Thoracic aorta (tissue), 2 donors: ENCODE measurements around the gene CPB1. TPM values are rescaled to one million over a fixed set of nuclear protein-coding genes. Genes with fewer than 3 reads are reported as not detected.

Experiments used
- ATAC-seq: fragments of 150-250 bp; one replicate; pipeline ENCODE4 v1.8.0; 2017; ENCODE audit warnings: low read depth; ENCODE audit not compliant: insufficient number of reproducible peaks, low FRiP score
- DNase-seq: peaks from one replicate; pipeline ENCODE4 v3.0.0-alpha.2; 2020; ENCODE audit warnings: low spot score
- H3K27ac ChIP-seq, 2 donors: fragments of 200-600 bp; sonication (generic); 1 replicate in 1 of 2; 2 replicates in 1 of 2; pipeline ENCODE4 v1.5.1; 2016; ENCODE audit warnings: mild to moderate bottlenecking in 2 of 2, moderate library complexity in 2 of 2
- H3K27me3 ChIP-seq: fragments of 200-600 bp; sonication (generic); replicated peaks from 2 replicates; pipeline ENCODE4 v1.6.0; 2016; ENCODE audit warnings: mild to moderate bottlenecking; ENCODE audit not compliant: insufficient read depth
- H3K36me3 ChIP-seq: fragments of 200-600 bp; sonication (generic); one replicate; pipeline ENCODE4 v1.5.1; 2016
- H3K4me1 ChIP-seq, 2 donors: fragments of 200-600 bp; sonication (generic); 1 replicate in 1 of 2; 2 replicates in 1 of 2; pipeline versions ENCODE4 v1.5.1 to v1.6.0; 2016; ENCODE audit warnings: low read depth in 2 of 2, mild to moderate bottlenecking in 1 of 2; ENCODE audit not compliant: control insufficient read depth in 1 of 2
- H3K4me3 ChIP-seq: fragments of 200-600 bp; sonication (generic); 2 replicates; pipeline ENCODE4 v1.5.1; 2016; ENCODE audit warnings: mild to moderate bottlenecking
- H3K9me3 ChIP-seq: fragments of 200-600 bp; sonication (generic); 2 replicates; pipeline ENCODE4 v1.5.1; 2016
- CTCF ChIP-seq: fragments of 200-600 bp; sonication (generic); IDR thresholded peaks from one replicate; pipeline ENCODE4 v1.5.1; 2019; ENCODE audit warnings: antibody characterized with exemption
- total RNA-seq, 2 donors: library from RNA; depleted of rRNA; stranded (reverse); fragments of >200 nt; gene quantifications; one replicate each; pipeline versions ENCODE4 v1.1.0 to v1.2.3, GENCODE V29; 2016

CPB1 gene
- total RNA-seq, 2 donors from 2014 or later, result 0.95 to 3.5 TPM

- H3K27ac ChIP-seq, result no peak overlapping the region
- no peak overlapping the region for H3K4me3 ChIP-seq
- no peak for TF ChIP-seq CTCF
- no peak for ATAC-seq
- H3K36me3 ChIP-seq, result no peaks in the 10 kb centered on the region
- no peak for DNase-seq
- no peaks in the 10 kb centered on the region for H3K4me1 ChIP-seq
- no peaks in the 10 kb centered on the region for H3K27me3 ChIP-seq
- H3K9me3 ChIP-seq, result no peaks in the 10 kb centered on the region
Measured at GRCh38 chr3:148829926-148830325, 2.3 kb downstream of the CPB1 start.

GRCh38 chr3:148833223-148833622, 5.6 kb downstream of the CPB1 start:
- Histone ChIP-seq H3K9me3 (no peaks in the 10 kb centered on the region), H3K27me3 (no peaks in the 10 kb centered on the region), H3K36me3 (no peaks in the 10 kb centered on the region), H3K27ac (no peak overlapping the region), H3K4me1 (no peaks in the 10 kb centered on the region), H3K4me3 (no peak overlapping the region)
- TF ChIP-seq CTCF, result no peak
- ATAC-seq, result no peak
- DNase-seq, result no peak

- H3K4me1 ChIP-seq, result no peaks in the 10 kb centered on the region
- ATAC-seq (no peak), DNase-seq (no peak)
- H3K4me3 ChIP-seq, result no peak overlapping the region
- no peaks in the 10 kb centered on the region for H3K36me3 ChIP-seq
- no peak overlapping the region for H3K27ac ChIP-seq
- no peak for TF ChIP-seq CTCF
- H3K9me3 ChIP-seq, result no peaks in the 10 kb centered on the region
- H3K27me3 ChIP-seq, result no peaks in the 10 kb centered on the region
Measured at GRCh38 chr3:148839805-148840204, 12.2 kb downstream of the CPB1 start.

GRCh38 chr3:148840451-148840850, 12.8 kb downstream of the CPB1 start:
- Histone ChIP-seq H3K27ac (no peak overlapping the region), H3K27me3 (no peaks in the 10 kb centered on the region), H3K9me3 (no peaks in the 10 kb centered on the region), H3K36me3 (no peaks in the 10 kb centered on the region), H3K4me3 (no peak overlapping the region), H3K4me1 (no peaks in the 10 kb centered on the region)
- ATAC-seq (no peak), DNase-seq (no peak)
- TF ChIP-seq CTCF, result no peak

DNA sequence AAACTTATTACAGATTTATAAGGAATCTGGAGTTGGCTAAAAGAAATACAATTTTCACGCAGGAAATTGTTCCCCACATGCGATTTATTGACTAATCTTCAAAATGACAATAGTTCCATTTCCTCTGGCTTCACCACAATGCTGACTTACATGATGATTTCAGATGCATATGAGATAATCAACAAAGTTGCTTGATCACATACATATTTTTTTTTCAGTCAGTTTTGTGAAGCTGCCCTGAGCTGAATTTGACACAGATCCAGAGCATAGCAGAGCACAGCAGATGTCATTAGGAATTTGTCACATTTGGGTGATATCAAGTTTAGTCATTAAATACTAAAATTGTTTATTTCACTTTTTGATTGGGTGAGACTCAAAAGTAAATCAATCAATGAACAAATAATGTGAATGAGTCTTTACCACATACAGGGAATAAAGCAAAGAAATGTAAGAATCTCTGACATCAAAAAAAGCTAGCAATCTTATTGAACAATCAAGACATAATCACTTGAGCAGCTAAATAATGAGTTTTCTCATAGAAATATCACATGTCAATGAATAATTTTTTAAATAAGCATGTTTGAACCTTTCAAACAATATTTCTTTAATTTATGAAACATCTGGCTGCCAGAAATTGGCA, 18.3 kb downstream of the CPB1 start:
- DNase-seq (no peak), ATAC-seq (no peak)
- Histone ChIP-seq H3K4me3 (no peak overlapping the region), H3K36me3 (no peaks in the 10 kb centered on the region), H3K27ac (no peak overlapping the region), H3K4me1 (no peaks in the 10 kb centered on the region), H3K9me3 (no peaks in the 10 kb centered on the region), H3K27me3 (no peaks in the 10 kb centered on the region)
- no peak for TF ChIP-seq CTCF
